Hepatocyte (in vitro differentiated cells): ENCODE data around the gene MAD1L1. TPM values are rescaled to one million over a fixed set of nuclear protein-coding genes. Genes with fewer than 3 reads are reported as not detected.

ENCODE experiments used
- DNase-seq: peaks from one replicate; pipeline ENCODE4 v3.0.0-alpha.2; 2016; ENCODE audit warnings: low spot score
- H2AFZ ChIP-seq: fragments of 200-600 bp; sonication (generic); 2 replicates; pipeline ENCODE4 v1.6.0; 2016; ENCODE audit warnings: antibody characterized with exemption, mild to moderate bottlenecking
- H3K27ac ChIP-seq: fragments of 200-600 bp; sonication (generic); 2 replicates; pipeline ENCODE4 v1.5.1; 2016; ENCODE audit warnings: mild to moderate bottlenecking
- H3K27me3 ChIP-seq: fragments of 200-600 bp; sonication (generic); 2 replicates; pipeline ENCODE4 v1.6.1; 2016
- H3K36me3 ChIP-seq: fragments of 200-600 bp; sonication (generic); replicated peaks from 2 replicates; pipeline ENCODE4 v1.5.1; 2016; ENCODE audit warnings: low read depth; ENCODE audit not compliant: insufficient read depth
- H3K4me1 ChIP-seq: fragments of 200-600 bp; sonication (generic); 2 replicates; pipeline ENCODE4 v1.5.1; 2016; ENCODE audit warnings: mild to moderate bottlenecking, moderate library complexity; ENCODE audit not compliant: insufficient read depth
- H3K4me2 ChIP-seq: fragments of 200-600 bp; sonication (generic); 2 replicates; pipeline ENCODE4 v1.6.0; 2016
- H3K4me3 ChIP-seq: fragments of 200-600 bp; sonication (generic); 2 replicates; pipeline ENCODE4 v1.5.1; 2016; ENCODE audit warnings: mild to moderate bottlenecking
- H3K79me2 ChIP-seq: fragments of 200-600 bp; sonication (generic); 2 replicates; pipeline ENCODE4 v1.6.0; 2017; ENCODE audit warnings: mild to moderate bottlenecking
- H3K9me2 ChIP-seq: fragments of 200-600 bp; sonication (generic); replicated peaks from 2 replicates; pipeline ENCODE4 v1.6.0; 2017; ENCODE audit warnings: mild to moderate bottlenecking; ENCODE audit not compliant: insufficient read depth
- H3K9me3 ChIP-seq: fragments of 200-600 bp; sonication (generic); 2 replicates; pipeline ENCODE4 v1.5.1; 2016; ENCODE audit warnings: low read depth, mild to moderate bottlenecking
- H4K20me1 ChIP-seq: fragments of 200-600 bp; sonication (generic); 2 replicates; pipeline ENCODE4 v1.6.0; 2016; ENCODE audit warnings: mild to moderate bottlenecking; ENCODE audit not compliant: insufficient read depth, poor library complexity, severe bottlenecking
- EZH2 ChIP-seq: fragments of 200-600 bp; sonication (generic); IDR thresholded peaks from 2 replicates; pipeline ENCODE4 v1.6.1; 2016; ENCODE audit warnings: antibody characterized with exemption, mild to moderate bottlenecking, borderline replicate concordance
- EZH2phosphoT487 ChIP-seq: fragments of 200-600 bp; sonication (generic); IDR thresholded peaks from one replicate; pipeline ENCODE4 v1.6.1; 2018; ENCODE audit warnings: antibody characterized with exemption, mild to moderate bottlenecking, low read depth, moderate library complexity; ENCODE audit not compliant: unreplicated experiment, severe bottlenecking
- WGBS: methylation state at CpG from one replicate; pipeline ENCODE4 v1.1.6; 2016; ENCODE audit warnings: low lambda C conversion rate; ENCODE audit errors: missing lambda C conversion rate; 5-methylcytosine and 5-hydroxymethylcytosine counted together
- polyA plus RNA-seq: library from polyadenylated mRNA; unstranded; fragments of >200 nt; fragmentation: Nextera tagmentation; extraction: Ambion mirVana; gene quantifications from 2 replicates; pipeline ENCODE4 v1.2.1, GENCODE V29; 2016
- total RNA-seq: library from RNA; depleted of rRNA; stranded (reverse); fragments of >200 nt; gene quantifications from 2 replicates; pipeline ENCODE4 v1.2.3, GENCODE V29; 2014
- TF ChIP-seq, protein P1 (sequence below): fragments of 200-600 bp; sonication (generic); IDR thresholded peaks from 2 replicates; pipeline ENCODE4 v1.5.1; 2016; ENCODE audit warnings: antibody characterized with exemption, mild to moderate bottlenecking; ENCODE audit not compliant: poor library complexity

Gene MAD1L1
- total and polyA plus RNA-seq, 2 experiments from 2014 or later, result 30.7 to 31.0 TPM

DNA sequence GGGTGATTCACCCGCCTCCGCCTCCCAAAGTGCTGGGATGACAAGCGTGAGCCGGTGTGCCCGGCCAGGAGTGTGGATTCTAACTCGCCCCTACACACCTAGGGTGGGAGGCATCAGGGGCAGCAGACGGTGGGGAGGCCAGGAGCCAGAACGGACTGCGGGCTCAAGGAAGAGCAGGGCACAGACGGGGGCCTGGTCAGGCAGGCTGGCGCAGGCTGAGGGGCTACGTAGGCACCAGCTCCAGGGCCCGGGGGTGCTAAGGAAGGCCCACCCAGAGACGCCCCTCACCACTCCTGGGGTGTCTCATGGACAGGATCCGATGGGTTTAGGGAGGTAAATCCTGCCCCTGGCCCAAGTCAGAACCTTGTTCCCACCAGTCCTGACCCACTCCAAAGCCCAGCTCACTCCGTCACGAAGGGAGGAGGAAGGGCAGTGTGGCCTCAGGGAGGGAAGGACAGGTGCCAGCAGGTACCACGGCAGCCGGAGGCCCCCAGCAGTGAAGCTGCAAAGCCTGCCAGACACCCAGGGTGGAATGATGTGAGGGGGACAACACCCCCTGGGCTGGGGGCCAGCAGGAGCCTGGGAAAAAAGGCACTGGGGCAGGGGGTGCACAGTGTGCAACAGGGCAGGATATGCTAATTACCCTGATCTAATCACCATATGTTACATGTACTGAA lies 251.4 kb downstream of the MAD1L1 start:
- H2AFZ ChIP-seq, result no peak overlapping the region
- no peaks in the 10 kb centered on the region for H3K36me3 ChIP-seq
- H3K9me2 ChIP-seq, result no peaks in the 10 kb centered on the region
- DNase-seq, result no peak
- TF ChIP-seq EZH2phosphoT487 (no peak), EZH2 (no peak)
- TF ChIP-seq, protein P1, sequence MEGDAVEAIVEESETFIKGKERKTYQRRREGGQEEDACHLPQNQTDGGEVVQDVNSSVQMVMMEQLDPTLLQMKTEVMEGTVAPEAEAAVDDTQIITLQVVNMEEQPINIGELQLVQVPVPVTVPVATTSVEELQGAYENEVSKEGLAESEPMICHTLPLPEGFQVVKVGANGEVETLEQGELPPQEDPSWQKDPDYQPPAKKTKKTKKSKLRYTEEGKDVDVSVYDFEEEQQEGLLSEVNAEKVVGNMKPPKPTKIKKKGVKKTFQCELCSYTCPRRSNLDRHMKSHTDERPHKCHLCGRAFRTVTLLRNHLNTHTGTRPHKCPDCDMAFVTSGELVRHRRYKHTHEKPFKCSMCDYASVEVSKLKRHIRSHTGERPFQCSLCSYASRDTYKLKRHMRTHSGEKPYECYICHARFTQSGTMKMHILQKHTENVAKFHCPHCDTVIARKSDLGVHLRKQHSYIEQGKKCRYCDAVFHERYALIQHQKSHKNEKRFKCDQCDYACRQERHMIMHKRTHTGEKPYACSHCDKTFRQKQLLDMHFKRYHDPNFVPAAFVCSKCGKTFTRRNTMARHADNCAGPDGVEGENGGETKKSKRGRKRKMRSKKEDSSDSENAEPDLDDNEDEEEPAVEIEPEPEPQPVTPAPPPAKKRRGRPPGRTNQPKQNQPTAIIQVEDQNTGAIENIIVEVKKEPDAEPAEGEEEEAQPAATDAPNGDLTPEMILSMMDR, result no peak
- H3K27me3 ChIP-seq, result no peaks in the 10 kb centered on the region
- no peaks in the 10 kb centered on the region for H3K79me2 ChIP-seq
- H3K27ac ChIP-seq, result no peak overlapping the region
- H3K9me3 ChIP-seq, result no peaks in the 10 kb centered on the region
- H4K20me1 ChIP-seq, result no peaks in the 10 kb centered on the region
- no peak overlapping the region for H3K4me2 ChIP-seq
- H3K4me1 ChIP-seq, result no peaks in the 10 kb centered on the region
- 91% methylated on average over 18 of the region's 19 CpGs for WGBS
- H3K4me3 ChIP-seq, result no peak overlapping the region

DNA sequence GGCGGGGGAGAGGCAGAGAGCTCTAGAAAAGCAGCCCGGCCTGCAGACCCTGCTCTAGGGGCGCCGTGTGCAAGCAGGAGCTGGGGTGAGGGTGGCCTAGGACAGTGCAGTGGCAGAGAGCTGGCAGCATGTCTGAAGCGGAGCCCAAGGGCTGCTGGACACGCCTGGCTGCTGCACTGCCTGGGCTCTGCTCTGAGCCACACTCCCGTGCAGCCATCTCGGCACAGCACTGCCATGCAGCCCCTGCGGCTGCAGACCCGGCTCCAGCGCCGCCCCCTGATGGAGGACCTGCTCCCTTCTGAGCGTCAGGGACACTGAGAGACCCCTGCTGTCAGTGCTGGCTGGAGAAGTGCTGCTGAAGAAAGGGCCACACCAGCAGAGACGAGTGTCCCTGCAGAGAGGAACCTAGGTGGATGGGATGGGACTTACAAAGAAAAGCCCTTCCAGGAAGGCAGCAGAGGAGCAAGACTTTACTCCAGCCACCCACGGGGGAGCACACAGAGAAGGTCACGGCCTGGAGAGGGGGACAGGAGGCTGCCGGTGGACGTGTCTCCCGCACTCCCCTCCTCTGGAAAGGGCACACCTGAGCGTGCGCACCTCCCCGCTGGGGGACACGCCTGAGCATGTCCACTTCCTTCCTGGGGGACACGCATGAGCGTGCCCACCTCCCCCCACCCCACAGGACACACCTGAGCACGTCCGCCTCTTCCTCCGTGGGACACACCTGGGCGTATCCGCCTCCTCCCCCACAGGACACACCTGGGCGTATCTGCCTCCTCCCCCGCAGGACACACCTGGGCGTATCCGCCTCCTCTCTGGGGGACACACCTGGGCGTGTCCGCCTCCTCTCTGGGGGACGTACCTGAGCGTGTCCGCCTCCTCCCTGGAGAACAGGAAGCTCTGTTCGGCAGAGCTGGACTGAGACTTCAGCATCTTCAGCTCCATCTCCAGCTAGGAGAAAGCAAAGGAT lies 252.9 kb downstream of the MAD1L1 start:
- Histone ChIP-seq H3K36me3 (no peaks in the 10 kb centered on the region), H4K20me1 (no peaks in the 10 kb centered on the region), H3K4me3 (no peak overlapping the region), H3K79me2 (no peaks in the 10 kb centered on the region), H2AFZ (no peak overlapping the region), H3K27ac (no peak overlapping the region), H3K9me2 (no peaks in the 10 kb centered on the region), H3K27me3 (no peaks in the 10 kb centered on the region), H3K9me3 (no peaks in the 10 kb centered on the region), H3K4me1 (no peaks in the 10 kb centered on the region), H3K4me2 (no peak overlapping the region)
- no peak for TF ChIP-seq EZH2
- TF ChIP-seq EZH2phosphoT487, result no peak
- TF ChIP-seq, protein P1, result no peak
- WGBS, result 95% methylated on average over 33 of the region's 40 CpGs
- DNase-seq, result no peak

DNA sequence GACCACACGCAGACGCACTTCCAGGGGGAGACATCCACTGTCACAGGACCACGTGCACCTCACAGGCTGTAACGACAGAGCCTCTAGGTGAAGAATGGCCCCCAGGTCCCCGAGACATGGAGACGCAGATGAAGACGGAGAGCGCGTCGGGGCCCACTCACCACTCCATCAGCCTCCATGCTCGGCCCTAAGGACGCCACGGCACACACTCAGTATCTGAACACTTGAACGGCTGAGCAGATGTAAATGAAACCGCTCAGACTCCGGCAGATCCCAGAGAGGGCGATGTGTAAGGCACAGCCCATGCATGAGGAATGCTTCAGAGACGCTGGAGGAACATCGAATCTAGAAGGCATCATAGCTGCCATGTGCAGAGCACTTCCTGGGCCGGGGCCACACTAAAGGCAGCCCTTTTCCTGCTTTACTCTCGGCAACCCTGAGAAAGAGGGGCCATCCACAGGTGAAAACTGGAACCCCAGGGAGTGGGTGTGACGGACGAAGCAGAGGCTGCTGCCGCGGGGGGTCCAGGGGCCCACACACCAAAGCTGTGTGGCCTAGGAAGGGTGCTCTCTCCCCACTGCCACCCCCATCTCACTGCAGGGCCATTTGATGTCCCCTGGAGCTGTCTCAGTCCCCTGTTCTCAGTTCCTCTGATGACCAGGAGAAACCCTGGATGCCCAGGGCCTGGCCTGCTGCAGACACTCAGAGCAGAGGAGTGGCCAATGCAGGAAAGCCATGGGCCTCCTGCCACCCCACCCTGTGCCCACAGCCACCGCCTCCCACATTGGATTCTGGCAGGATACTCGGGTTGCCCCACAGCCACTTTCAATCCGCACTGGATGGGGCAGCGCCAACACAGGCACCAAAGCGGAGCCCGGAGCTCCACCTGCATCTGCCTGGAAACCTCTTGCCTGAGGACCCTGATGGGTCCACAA lies 253.8 kb downstream of the MAD1L1 start:
- 99% methylated on average over 31 of the region's 31 CpGs for WGBS
- Histone ChIP-seq H3K27me3 (no peaks in the 10 kb centered on the region), H2AFZ (no peak overlapping the region), H3K36me3 (no peaks in the 10 kb centered on the region), H3K79me2 (no peaks in the 10 kb centered on the region), H3K9me3 (no peaks in the 10 kb centered on the region), H3K4me1 (no peaks in the 10 kb centered on the region), H3K4me3 (no peak overlapping the region), H4K20me1 (no peaks in the 10 kb centered on the region), H3K4me2 (no peak overlapping the region), H3K27ac (no peak overlapping the region), H3K9me2 (no peaks in the 10 kb centered on the region)
- TF ChIP-seq, protein P1, result no peak
- DNase-seq, result no peak
